ENCODE data around the gene SLC16A6.
A peak's percentile ranks its signal among the peaks of the same experiment; 100 is the strongest.
"Not testable (repeated sequence)": the region's sequence is repeated elsewhere in the genome, so short reads cannot be mapped to it uniquely, and the experiment has no call there.

Gene SLC16A6, protein sequence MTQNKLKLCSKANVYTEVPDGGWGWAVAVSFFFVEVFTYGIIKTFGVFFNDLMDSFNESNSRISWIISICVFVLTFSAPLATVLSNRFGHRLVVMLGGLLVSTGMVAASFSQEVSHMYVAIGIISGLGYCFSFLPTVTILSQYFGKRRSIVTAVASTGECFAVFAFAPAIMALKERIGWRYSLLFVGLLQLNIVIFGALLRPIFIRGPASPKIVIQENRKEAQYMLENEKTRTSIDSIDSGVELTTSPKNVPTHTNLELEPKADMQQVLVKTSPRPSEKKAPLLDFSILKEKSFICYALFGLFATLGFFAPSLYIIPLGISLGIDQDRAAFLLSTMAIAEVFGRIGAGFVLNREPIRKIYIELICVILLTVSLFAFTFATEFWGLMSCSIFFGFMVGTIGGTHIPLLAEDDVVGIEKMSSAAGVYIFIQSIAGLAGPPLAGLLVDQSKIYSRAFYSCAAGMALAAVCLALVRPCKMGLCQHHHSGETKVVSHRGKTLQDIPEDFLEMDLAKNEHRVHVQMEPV

DNA sequence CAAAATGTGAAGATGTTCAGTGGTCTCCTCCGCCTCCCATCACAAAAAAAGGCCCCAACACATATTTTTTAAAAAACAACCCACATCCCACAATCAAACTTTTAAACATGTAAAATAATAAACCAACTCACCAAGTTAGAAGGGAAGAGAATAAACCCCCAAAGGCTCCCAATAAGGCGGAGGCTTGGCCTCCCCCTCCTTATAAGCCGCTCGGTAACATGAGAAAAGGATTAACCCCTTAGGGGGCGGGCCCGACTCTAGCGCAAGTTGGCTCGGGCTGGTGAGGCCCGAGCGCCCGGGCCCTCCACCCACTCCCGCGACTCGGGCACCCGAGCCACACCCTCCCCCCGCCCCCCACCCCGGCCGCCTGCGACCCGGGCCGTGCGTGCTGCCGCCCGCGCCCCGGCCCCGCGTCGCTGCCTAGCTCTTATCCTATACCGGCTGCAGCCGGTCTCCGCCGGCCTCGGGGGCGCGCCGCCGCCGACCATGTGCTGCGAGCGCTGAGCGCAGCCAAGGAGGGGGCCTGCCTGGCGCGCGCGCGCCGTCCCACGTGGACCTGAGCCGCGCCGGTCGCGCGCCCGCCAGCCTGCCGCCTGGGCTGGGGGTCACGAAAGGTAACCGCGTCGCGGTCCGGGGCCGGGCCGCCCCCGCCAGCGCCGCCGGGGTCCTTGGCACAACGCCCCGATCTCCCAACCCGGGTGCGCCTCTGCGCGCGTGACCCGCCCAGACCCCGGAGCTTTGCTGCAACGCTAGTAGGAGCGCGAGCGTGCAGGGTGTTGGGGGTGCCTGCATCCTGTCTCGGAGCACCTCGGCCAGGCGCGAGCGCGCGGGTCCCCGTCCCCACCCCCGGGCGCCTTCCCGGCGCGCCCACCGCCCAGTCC is at the start of gene SLC16A6, which contains the start of gene ARSG:
Gene SLC16A6, minus strand, starts transcription at position 173 of the 881 bp plus-strand sequence. CDS start 12,807 bp downstream, outside the sequence.
Gene ARSG, plus strand, starts transcription at position 541 of the 881 bp plus-strand sequence. CDS start 15,999 bp downstream, outside the sequence.
- in situ Hi-C loops (cut with HindIII; ENCODE audit: low sequenced_read_pairs), result no loop called here

DNA sequence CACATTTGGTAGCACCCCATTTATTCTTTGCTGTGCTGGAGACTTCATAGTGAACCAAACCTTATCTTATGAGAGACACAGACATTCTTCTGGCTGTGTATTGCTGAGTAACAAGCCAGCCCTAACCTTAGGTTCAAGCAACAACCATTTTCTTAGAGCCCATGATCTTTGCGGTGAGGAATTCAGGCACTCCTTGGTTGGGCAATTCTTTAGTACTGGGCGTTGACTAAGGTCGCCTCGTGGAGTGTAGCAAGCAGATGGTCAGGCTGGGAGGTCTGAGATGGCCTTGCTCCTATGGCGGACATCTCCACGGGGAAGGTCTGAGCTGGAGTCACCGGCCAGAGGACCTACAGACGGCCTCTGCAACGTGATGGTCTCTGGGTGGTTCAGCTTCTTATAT is 43.5 kb upstream of the SLC16A6 start:
- H3K4me3 ChIP-seq (ENCODE audit: low read depth, low read length), result no peak overlapping the region
- DNase-seq (ENCODE audit: low read depth, low spot score), result no peak
- in situ Hi-C loops (cut with HindIII; ENCODE audit: low sequenced_read_pairs), result no loop called here
- TF ChIP-seq, protein P1, sequence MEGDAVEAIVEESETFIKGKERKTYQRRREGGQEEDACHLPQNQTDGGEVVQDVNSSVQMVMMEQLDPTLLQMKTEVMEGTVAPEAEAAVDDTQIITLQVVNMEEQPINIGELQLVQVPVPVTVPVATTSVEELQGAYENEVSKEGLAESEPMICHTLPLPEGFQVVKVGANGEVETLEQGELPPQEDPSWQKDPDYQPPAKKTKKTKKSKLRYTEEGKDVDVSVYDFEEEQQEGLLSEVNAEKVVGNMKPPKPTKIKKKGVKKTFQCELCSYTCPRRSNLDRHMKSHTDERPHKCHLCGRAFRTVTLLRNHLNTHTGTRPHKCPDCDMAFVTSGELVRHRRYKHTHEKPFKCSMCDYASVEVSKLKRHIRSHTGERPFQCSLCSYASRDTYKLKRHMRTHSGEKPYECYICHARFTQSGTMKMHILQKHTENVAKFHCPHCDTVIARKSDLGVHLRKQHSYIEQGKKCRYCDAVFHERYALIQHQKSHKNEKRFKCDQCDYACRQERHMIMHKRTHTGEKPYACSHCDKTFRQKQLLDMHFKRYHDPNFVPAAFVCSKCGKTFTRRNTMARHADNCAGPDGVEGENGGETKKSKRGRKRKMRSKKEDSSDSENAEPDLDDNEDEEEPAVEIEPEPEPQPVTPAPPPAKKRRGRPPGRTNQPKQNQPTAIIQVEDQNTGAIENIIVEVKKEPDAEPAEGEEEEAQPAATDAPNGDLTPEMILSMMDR (IDR thresholded peaks at IDR 0.05; ENCODE audit: low read depth, low read length), result no peak

More for the DNA sequence above, at the start of gene SLC16A6, which contains the start of gene ARSG:
- DNase-seq (ENCODE audit: low read depth, low spot score), result peak; percentile 55
- TF ChIP-seq, protein P1 (IDR thresholded peaks at IDR 0.05; ENCODE audit: low read depth, low read length), result no peak
- H3K4me3 ChIP-seq (ENCODE audit: low read depth, low read length), result peak within 1 kb of the TSS; percentile 50

DNA sequence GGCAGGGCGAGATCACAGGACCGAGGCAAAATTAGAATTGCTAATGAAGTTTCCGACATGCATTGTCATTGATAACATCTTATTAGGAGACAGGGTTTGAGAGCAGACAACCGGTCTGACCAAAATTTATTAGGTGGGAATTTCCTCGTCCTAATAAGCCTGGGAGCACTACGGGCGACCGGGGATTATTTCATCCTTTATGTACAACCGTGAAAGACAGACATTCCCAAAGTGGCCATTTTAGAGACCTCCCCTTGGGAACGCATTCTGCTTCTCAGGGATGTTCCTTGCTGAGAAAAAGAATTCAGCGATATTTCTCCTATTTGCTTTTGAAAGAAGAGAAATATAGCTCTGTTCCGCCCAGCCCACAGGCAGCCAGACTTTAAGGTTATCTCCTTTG is 41.0 kb upstream of the SLC16A6 start:
- in situ Hi-C loops (cut with HindIII; ENCODE audit: low sequenced_read_pairs), result not testable (repeated sequence)

GRCh38 chr17:68329331-68329730 is 38.4 kb upstream of the SLC16A6 start:
- no peak for DNase-seq (ENCODE audit: low read depth, low spot score)
- TF ChIP-seq, protein P1 (IDR thresholded peaks at IDR 0.05; ENCODE audit: low read depth, low read length), result no peak
- in situ Hi-C loops (cut with HindIII; ENCODE audit: low sequenced_read_pairs), result no loop called here
- H3K4me3 ChIP-seq (ENCODE audit: low read depth, low read length), result no peak overlapping the region

More for the DNA sequence above, 41.0 kb upstream of the SLC16A6 start:
- H3K4me3 ChIP-seq (ENCODE audit: low read depth, low read length); DNase-seq (ENCODE audit: low read depth, low spot score): not testable (repeated sequence)

GRCh38 chr17:68328676-68329075 is 37.7 kb upstream of the SLC16A6 start:
- TF ChIP-seq, protein P1 (IDR thresholded peaks at IDR 0.05; ENCODE audit: low read depth, low read length), result no peak
- in situ Hi-C loops (cut with HindIII; ENCODE audit: low sequenced_read_pairs), result no loop called here
- no peak for DNase-seq (ENCODE audit: low read depth, low spot score)
- no peak overlapping the region for H3K4me3 ChIP-seq (ENCODE audit: low read depth, low read length)

- H3K4me3 ChIP-seq (ENCODE audit: low read depth, low read length), result no peak overlapping the region
- in situ Hi-C loops (cut with HindIII; ENCODE audit: low sequenced_read_pairs), result no loop called here
- DNase-seq (ENCODE audit: low read depth, low spot score), result no peak
- TF ChIP-seq, protein P1 (IDR thresholded peaks at IDR 0.05; ENCODE audit: low read depth, low read length), result no peak
Measured at GRCh38 chr17:68327823-68328557, 37.1 kb upstream of the SLC16A6 start.
